ENCODE data around the gene SENP5.
"Not testable (repeated sequence)": the region's sequence is repeated elsewhere in the genome, so short reads cannot be mapped to it uniquely, and the experiment has no call there.

Gene SENP5

DNA sequence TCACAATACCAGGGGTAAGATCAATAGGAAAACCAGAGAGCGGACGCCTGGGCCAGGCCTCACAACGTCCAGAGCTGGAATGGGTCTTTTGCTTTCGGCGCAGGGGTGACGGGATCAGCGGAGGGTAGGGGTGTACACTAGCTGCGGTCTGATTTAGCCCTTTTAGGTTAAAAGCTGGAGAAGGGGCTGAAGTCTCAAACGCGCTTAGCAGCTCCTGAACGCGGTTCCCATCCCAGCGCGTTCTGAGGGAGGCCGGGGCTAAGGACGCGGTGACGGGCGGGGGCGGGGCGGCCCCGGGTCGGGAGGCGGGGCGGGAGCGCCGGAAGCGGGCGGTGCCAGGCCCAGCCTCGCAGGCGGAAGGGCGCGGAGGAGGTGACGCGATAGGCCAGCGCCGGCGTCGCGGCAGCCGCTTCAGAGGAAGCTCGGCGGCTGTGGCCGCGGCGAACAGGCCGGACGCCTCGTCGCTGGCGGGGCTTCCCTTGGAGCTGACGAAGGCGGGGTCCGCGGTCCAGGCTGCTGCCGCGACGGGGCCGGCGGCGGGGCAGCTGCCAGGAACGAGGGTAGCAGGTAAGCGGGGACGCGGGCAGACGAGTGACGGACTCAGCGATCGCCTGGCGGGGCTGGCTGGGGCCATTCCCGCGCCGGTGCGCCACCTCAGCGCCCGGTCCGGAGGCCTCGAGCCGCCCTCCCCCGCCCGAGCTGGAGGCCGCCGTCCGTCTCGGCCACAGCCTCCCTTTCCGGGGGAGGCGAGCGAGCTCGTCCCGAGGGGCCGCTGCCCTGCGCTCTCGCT is at the start of gene SENP5:
TSS of gene SENP5 (plus strand) at position 414 of the 790 bp plus-strand sequence. CDS start 17,262 bp downstream, outside the sequence.
- peak; percentile 82 for DNase-seq (ENCODE audit: low spot score)

DNA sequence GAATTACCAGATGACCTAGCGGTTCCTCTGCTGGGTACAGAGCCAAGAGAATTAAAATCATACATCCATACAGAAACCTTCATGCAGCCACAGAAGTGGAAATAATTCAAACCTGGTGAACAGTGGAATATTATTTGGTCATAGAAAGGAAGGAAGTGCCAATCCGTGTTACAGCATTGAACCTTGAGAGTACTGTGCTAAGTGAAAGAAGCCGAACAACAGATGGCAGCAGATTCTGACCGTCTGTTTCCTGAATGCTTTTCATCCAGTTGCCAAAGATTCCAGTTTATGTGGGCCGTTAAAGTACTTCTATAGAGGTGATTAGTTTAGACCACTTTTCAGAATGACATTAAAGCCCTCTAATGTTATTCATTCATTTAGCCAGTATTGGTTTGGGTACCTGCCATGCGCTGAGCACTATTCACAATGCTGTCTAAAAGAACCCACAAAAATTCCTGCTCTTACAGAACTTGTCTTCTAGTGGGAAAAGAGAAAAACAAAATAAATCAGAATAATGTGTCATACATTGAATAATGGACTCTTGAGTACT is 45.8 kb upstream of the SENP5 start:
- no peak for DNase-seq (ENCODE audit: low spot score)

- not testable (repeated sequence) for DNase-seq (ENCODE audit: low spot score)
Measured at GRCh38 chr3:196829651-196830050, 38.1 kb upstream of the SENP5 start.

DNA sequence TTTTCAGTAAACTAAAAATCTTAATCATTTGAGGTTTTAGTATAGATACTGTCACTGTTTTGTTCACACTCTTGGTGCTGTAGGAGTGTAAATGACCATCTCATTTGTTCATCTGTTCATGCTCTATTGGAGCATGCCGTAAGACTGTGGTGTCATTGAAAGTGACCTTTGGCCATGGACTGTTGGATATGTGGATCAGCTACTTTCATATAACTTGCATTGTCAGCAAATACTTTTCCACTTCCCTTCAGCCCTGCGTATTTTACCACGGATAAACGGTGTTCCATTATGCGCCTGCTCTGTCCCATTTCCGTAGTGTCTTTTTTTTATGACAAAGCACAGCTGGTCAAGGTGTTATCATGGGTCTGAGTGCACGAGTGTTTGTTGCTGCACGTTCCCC is 32.6 kb upstream of the SENP5 start:
- no peak for DNase-seq (ENCODE audit: low spot score)

DNA sequence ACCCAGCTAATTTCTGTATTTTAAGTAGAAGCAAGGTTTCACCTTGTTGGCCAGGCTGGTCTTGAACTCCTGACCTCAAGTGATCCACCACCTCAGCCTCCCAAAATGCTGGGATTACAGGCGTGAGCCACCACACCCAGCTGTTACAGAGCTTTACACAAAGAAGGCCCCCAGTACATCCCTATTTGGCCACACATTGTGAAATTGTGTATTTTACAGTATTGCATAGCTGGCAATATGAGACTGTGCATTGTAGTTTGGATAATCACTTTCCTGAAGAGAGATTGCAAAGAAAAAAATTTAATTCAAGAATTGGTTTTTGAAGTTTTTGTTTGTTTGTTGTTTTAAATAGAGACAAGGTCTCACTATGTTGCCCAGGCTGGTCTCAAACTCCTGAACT is 31.1 kb upstream of the SENP5 start:
- not testable (repeated sequence) for DNase-seq (ENCODE audit: low spot score)

GRCh38 chr3:196837819-196838420 is 29.8 kb upstream of the SENP5 start:
- peak; percentile 54 for DNase-seq (ENCODE audit: low spot score)

- not testable (repeated sequence) for DNase-seq (ENCODE audit: low spot score)
Measured at GRCh38 chr3:196839351-196839750, 28.4 kb upstream of the SENP5 start.

DNA sequence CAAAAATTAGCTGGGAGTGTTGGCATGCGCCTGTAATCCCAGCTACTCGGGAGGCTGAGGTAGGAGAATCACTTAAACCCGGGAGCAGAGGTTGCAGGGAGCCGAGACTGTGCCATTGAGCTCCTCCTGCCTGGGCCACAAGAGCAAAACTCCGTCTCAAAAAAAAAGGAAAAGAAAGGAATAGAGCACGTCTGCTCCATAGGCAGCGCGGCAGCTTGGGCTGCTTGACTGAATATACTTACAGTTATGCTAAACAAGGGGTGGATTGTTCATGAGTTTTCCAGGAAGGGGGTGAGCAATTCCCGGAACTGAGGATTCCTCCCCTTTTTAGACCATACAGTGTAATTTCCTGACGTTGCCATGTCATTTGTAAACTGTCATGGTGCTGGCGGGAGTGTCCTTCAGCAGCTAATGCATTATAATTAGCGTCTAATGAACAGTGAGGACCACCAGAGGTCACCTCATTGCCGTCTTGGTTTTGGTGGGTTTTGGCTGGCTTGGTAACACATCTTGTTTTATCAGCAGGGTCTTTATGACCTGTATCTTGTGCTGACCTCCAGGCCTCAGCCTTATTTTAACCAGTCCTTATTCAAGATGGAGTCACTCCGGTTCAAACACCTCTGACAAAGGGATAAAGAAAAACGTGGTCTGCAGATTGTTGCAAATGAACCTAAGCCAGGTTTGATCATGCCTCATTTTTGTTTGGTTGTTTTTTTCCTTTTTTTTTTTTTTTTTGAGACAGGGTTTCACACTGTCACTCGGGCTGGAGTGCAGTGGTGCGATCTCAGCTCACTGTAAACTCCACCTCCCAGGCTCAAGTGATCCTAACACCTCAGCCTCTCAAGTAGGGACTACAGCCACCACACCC is 24.9 kb upstream of the SENP5 start:
- DNase-seq (ENCODE audit: low spot score): peak; percentile 24

DNA sequence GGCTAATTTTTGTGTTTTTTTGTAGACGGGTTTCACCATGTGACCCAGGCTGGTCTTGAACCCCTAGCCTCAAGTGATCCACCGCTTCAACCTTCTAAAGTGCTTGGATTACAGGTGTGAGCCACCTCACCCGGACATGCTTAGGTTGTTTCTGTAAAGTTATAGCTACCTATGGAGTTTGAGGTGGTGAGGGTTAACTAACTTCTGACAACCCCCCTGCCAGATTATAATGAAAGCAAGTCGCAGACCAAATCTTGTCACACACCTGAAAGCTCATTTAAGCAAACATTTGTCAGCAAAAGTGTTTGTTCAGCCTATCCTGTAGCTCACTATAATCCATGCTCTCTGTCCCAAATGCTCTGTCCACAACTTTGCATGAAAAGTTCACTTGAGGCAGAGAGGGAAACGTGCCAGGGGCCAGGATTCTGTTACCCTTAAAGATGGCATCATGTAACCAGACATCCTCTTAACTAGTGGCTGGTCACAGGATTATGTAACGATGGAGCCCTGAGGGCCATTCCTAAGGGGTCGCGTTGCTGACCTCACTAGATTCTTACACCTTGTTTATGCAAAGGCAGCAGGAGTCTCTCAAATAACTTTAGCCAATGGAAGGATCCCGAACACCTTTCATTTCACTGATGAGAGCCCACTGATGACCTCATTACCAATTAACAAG is 24.1 kb upstream of the SENP5 start:
- DNase-seq (ENCODE audit: low spot score): no peak

DNA sequence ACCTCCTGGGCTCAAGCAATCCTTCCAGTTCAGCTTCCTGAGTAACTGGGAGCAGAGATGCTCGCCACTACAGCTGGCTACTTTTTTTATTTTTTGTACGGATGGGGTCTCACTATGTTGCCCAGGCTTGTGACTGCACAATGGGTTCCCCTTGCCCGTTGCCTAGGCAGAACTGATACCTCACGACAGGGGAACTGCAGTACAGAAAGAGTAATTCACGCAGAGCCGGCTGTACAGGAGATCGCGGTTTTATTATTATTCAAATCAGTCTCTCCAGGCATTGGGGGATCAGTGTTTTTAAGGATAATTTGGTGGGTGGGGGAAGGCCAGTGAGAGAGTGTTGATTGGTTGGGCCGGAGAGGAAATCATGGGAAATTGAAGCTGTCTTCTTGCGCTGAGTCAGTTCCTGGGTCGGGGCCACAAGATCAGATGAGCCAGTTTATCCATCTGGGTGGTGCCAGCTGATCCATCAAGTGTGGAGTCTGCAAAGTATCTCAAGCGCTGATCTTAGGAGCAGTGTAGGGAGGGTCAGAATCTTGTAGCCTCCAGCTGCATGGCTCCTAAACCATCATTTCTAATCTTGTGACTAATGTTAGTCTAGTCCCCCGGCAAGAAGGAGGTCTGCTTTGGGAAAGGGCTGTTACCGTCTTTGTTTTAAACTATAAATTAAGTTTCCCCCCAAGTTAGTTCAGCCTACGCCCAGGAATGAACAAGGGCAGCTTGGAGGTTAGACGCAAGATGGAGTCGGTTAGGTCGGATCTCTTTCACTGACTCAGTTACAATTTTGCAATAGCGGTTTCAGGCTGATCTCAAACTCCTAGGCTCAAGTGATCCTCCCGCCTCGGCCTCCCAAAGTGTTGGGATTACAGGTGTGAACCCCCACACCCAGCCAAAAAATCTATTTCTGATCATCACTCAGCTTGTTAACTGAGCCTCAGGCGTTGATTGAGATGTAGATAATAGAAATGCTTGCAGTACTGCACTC is 23.2 kb upstream of the SENP5 start:
- DNase-seq (ENCODE audit: low spot score): not testable (repeated sequence)

DNA sequence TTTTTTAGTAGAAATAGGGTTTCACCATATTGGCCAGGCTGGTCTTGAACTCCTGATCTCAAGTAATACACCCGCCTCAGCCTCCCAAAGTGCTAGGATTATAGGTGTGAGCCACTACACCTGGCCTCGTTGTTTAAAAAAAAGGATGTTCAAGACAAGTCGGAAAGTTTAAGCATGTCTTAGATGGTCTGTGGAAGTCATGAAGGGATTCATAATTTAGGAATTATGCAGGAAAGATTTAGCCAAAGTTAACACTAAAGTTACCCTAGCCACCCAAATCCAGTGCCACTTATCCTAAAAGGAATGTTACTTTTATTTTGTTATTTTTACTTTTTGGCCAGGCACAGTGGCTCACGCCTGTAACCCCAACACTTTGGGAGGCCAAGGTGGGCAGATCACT is 19.3 kb upstream of the SENP5 start:
- DNase-seq (ENCODE audit: low spot score): not testable (repeated sequence)

- no peak for DNase-seq (ENCODE audit: low spot score)
Measured at GRCh38 chr3:196849180-196849741, 18.5 kb upstream of the SENP5 start.

DNA sequence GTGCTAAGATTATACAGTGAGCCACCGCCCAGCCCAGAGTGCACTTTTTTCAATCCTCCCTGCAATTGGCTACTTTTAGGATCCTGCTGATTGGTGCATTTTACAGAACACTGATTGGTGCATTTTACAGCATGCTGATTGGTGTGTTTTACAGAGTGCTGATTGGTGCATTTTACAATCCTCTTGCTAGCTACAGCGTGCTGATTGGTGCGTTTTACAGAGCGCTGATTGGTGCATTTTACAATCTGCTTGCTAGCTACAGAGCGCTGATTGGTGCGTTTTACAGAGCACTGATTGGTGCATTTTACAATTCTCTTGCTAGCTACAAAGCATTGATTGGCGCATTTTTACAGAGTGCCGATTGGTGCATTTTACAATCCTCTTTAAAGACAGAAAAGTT is 4.7 kb upstream of the SENP5 start:
- not testable (repeated sequence) for DNase-seq (ENCODE audit: low spot score)

DNA sequence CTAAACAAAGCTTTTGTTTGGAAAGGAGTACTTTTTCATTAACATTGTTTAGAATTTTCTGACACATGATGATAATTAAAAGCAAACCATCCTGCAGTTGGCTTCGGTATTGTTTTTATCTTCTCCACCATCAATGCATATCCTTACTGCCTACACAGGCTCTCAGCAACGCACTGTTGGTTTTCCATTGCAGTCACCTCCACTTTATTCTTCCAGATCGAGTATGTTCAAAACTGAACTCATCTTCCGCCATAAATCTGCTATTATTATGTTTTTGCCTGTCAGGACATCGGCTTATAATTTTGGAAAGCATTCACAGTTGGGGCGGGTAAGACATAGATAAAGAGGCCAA is 589 bp upstream of the SENP5 start:
- no peak for DNase-seq (ENCODE audit: low spot score)

GRCh38 chr3:196868297-196868661 is 559 bp downstream of the SENP5 start:
- no peak for DNase-seq (ENCODE audit: low spot score)

GRCh38 chr3:196872316-196872715 is 4.6 kb downstream of the SENP5 start:
- no peak for DNase-seq (ENCODE audit: low spot score)

DNA sequence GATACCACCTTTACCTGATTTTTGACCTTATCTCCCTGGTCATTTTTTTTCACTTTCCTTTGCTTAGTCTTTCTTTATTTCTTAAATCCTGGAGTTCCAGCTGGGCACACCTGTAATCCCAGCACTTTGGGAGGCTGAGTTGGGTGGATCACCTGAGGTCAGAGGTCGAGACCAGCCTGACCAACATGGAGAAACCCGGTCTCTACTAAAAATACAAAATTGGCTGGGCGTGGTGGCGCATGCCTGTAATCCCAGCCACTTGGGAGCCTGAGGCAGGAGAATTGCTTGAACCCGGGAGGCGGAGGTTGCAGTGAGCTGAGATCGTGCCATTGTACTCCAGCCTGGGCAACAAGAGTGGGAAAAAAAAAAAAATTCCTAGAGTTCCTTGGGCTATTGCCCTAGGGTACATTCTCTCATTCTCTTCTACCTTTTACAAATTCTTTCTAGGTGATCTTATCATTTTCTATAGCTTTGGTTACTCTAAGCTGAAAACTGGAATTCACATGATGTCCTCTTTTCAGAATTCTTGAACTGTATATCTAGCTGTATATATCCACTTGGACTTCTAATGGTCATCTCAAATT is 6.9 kb downstream of the SENP5 start:
- not testable (repeated sequence) for DNase-seq (ENCODE audit: low spot score)

GRCh38 chr3:196875258-196875657 is 7.5 kb downstream of the SENP5 start:
- no peak for DNase-seq (ENCODE audit: low spot score)

DNA sequence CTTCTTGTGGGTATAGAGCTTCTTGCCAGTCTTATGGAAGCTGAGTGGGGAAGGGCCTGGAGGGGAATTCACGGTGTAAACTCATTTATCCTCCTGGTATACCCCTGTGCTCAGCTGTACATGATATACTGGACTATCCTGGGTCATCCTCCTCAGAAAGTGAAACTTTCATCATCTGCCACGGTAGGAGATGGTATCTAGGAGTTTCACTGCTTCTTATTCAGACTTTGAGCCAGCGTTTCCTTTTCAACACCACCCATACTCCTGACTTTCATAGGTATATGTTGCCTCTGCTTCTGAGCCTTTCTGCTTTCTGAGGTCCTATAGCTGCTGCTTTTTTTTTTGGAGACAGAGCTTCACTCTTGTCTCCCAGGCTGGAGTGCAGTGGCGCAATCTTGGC is 15.6 kb downstream of the SENP5 start:
- DNase-seq (ENCODE audit: low spot score): no peak

DNA sequence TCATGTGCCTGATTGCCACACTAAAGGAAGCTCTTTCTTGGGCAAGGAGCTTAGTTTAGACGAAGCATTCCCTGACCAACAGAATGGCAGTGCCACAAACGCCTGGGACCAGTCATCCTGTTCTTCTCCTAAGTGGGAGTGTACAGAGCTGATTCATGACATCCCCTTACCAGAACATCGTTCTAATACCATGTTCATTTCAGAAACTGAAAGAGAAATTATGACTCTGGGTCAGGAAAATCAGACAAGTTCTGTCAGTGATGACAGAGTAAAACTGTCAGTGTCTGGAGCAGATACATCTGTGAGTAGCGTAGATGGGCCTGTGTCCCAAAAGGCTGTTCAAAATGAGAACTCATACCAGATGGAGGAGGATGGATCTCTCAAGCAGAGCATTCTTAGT is 18.4 kb downstream of the SENP5 start:
- no peak for DNase-seq (ENCODE audit: low spot score)
